ENCODE data around the gene PFN1. TPM values are rescaled to one million over a fixed set of nuclear protein-coding genes. Genes with fewer than 3 reads are reported as not detected.

Gene PFN1
- total RNA-seq, 4 donors from 2014 or later = 520 to 970 (median 715) TPM

DNA sequence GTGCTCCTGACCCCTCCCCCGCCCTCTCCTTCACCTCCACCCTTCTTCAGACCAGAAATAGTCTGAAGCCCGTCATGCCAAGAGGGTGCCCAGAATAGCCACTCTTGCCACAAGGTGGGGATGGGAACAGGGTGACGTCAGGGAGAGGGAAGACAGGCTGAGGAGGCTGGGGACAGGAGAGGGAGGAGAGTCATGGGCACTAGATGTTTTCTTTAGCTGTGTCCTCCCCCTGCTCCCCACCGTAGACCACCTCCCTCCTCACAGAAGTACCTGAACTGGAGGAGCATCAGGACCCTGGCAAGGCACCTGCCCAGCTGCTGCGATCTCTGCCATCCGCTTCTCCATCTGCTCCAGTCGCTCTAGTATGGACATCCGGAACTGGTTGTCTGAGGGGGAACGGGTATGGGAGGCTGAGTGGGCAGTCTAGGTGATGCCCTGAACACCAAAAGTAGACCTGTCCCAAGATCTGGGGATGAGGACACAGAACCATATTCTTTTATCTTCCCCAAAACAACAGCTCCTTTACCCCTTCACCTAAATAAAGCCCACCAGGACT lies 25.9 kb upstream of the PFN1 start:
- WGBS, 2 donors = 91 to 100% methylated on average over 7 of the region's 9 CpGs
- TF ChIP-seq, protein P1, sequence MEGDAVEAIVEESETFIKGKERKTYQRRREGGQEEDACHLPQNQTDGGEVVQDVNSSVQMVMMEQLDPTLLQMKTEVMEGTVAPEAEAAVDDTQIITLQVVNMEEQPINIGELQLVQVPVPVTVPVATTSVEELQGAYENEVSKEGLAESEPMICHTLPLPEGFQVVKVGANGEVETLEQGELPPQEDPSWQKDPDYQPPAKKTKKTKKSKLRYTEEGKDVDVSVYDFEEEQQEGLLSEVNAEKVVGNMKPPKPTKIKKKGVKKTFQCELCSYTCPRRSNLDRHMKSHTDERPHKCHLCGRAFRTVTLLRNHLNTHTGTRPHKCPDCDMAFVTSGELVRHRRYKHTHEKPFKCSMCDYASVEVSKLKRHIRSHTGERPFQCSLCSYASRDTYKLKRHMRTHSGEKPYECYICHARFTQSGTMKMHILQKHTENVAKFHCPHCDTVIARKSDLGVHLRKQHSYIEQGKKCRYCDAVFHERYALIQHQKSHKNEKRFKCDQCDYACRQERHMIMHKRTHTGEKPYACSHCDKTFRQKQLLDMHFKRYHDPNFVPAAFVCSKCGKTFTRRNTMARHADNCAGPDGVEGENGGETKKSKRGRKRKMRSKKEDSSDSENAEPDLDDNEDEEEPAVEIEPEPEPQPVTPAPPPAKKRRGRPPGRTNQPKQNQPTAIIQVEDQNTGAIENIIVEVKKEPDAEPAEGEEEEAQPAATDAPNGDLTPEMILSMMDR (IDR thresholded peaks at IDR 0.05) = no peak
- no peak for TF ChIP-seq POLR2A (IDR thresholded peaks at IDR 0.05)
- no peak overlapping the region for H3K4me3 ChIP-seq
- H3K36me3 ChIP-seq = peaks cover 29 to 98% (median 32%) of the 10 kb centered on the region in 3 donors
- H3K9me3 ChIP-seq = no peaks in the 10 kb centered on the region
- H3K27me3 ChIP-seq = no peaks in the 10 kb centered on the region
- intact Hi-C loops (cut with DNase I) = no loop called here
- H3K4me1 ChIP-seq = peaks cover under 1 to 9% (median 3%) of the 10 kb centered on the region in 3 donors
- DNase-seq = no peak
- H3K27ac ChIP-seq = no peak overlapping the region

- Histone ChIP-seq H3K27me3 (no peaks in the 10 kb centered on the region), H3K36me3 (peaks cover 24 to 91% (median 32%) of the 10 kb centered on the region in 3 donors), H3K9me3 (no peaks in the 10 kb centered on the region), H3K27ac (no peak overlapping the region), H3K4me3 (no peak overlapping the region), H3K4me1 (peaks cover 8 to 16% (median 10%) of the 10 kb centered on the region in 3 donors)
- WGBS, 2 donors = 80 to 92% methylated on average over 6 to 10 of the region's 10 CpGs
- TF ChIP-seq POLR2A (IDR thresholded peaks at IDR 0.05) = no peak
- TF ChIP-seq, protein P1 (IDR thresholded peaks at IDR 0.05) = no peak
- intact Hi-C loops (cut with DNase I) = no loop called here
- DNase-seq = no peak
Measured at GRCh38 chr17:4973256-4974114, 25.2 kb upstream of the PFN1 start.

DNA sequence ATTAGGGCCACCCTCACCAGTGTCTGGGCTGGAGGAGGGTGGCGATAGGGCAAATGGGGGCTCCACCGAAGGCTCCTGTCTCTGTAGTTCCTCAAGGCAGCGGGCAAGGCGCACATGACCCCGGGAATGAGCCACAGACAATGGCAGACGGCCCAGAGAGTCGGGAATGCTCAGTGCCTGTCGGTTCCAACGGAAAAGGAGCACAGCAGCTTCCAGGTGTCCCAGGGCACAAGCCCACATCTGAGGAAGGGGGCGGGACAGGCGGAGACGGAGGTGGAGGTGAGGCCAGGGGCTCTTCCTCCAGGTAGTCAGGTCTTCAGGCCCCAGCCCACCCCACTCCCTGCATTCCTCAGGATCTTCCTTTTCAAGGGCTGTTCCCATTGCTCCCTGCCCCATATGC lies 24.4 kb upstream of the PFN1 start:
- intact Hi-C loops (cut with DNase I) = no loop called here
- WGBS, 2 donors = no CpG with 5 or more reads among the region's 12 CpGs
- Histone ChIP-seq H3K4me3 (no peak overlapping the region), H3K27ac (no peak overlapping the region), H3K27me3 (no peaks in the 10 kb centered on the region), H3K36me3 (peaks cover 20 to 83% (median 32%) of the 10 kb centered on the region in 3 donors), H3K9me3 (no peaks in the 10 kb centered on the region), H3K4me1 (peaks cover 13 to 23% (median 14%) of the 10 kb centered on the region in 3 donors)
- DNase-seq = no peak
- no peak for TF ChIP-seq POLR2A (IDR thresholded peaks at IDR 0.05)
- TF ChIP-seq, protein P1 (IDR thresholded peaks at IDR 0.05) = no peak

- no peaks in the 10 kb centered on the region for H3K9me3 ChIP-seq
- intact Hi-C loops (cut with DNase I) = no loop called here
- peaks cover 16 to 79% (median 32%) of the 10 kb centered on the region in 3 donors for H3K36me3 ChIP-seq
- no peaks in the 10 kb centered on the region for H3K27me3 ChIP-seq
- no peak overlapping the region for H3K4me3 ChIP-seq
- peak overlapping the region in 1 of 4 donors; percentile 23 for H3K27ac ChIP-seq
- H3K4me1 ChIP-seq = peaks cover 13 to 23% (median 14%) of the 10 kb centered on the region in 3 donors
- TF ChIP-seq POLR2A (IDR thresholded peaks at IDR 0.05) = no peak
- TF ChIP-seq, protein P1 (IDR thresholded peaks at IDR 0.05) = no peak
- DNase-seq = no peak
- WGBS, 2 donors = 91 to 93% methylated on average over 12 of the region's 12 CpGs
Measured at GRCh38 chr17:4972322-4972721, 24.0 kb upstream of the PFN1 start.

DNA sequence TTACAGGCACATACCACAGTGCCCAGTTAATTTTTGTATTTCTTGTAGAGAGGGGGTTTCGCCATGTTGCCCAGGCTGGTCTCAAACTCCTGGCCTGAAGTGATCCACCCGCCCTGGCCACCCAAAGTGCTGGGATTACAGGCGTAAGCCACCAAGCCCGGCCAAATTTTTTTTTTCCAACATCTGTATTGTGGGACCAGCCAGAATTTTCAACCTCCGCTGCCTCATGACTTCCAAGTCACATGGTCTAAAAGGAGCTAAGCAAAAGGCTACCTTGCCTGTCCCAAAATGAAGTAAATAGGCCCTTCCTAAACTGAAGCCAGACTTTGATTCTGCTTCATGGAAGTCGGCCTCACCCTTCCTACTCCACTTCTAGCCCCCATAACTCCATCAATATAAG lies 23.5 kb upstream of the PFN1 start:
- 78 to 88% methylated on average over 6 of the region's 6 CpGs for WGBS, 2 donors
- DNase-seq = no peak
- H3K27ac ChIP-seq = peak overlapping the region in 1 of 4 donors; percentile 23
- TF ChIP-seq, protein P1 (IDR thresholded peaks at IDR 0.05) = no peak
- TF ChIP-seq POLR2A (IDR thresholded peaks at IDR 0.05) = no peak
- intact Hi-C loops (cut with DNase I) = no loop called here
- no peak overlapping the region for H3K4me3 ChIP-seq
- H3K4me1 ChIP-seq = peaks cover 13 to 24% (median 14%) of the 10 kb centered on the region in 3 donors
- no peaks in the 10 kb centered on the region for H3K9me3 ChIP-seq
- H3K27me3 ChIP-seq = no peaks in the 10 kb centered on the region
- peaks cover 14 to 74% (median 29%) of the 10 kb centered on the region in 3 donors for H3K36me3 ChIP-seq
